Astrocyte of the cerebellum (primary cell): ENCODE results near the gene GRID2.

Experiments
- DNase-seq: peaks from one replicate; pipeline ENCODE4 v3.0.0-alpha.2; 2011; ENCODE audit warnings: low read depth
- H3K4me3 ChIP-seq: 2 replicates; pipeline ENCODE4 v1.5.1; 2011; ENCODE audit warnings: mild to moderate bottlenecking, low read depth, low read length, moderate library complexity
- CTCF ChIP-seq: IDR thresholded peaks from 2 replicates; pipeline ENCODE4 v1.5.1; 2012; ENCODE audit warnings: low read length, low read depth, moderate library complexity, mild to moderate bottlenecking; ENCODE audit errors: missing control alignments
- in situ Hi-C: cut with HindIII; loops from 2 replicates; pipeline ENCODE4 v1.10.0; 2017; ENCODE audit warnings: low sequenced_read_pairs

GRID2 gene

GRCh38 chr4:92962831-92963230 lies 659.1 kb downstream of the GRID2 start:
- H3K4me3 ChIP-seq: no peak overlapping the region
- DNase-seq: no peak
- in situ Hi-C loops: no loop called here
- no peak for TF ChIP-seq CTCF

GRCh38 chr4:92968556-92968955 lies 664.8 kb downstream of the GRID2 start:
- no peak overlapping the region for H3K4me3 ChIP-seq
- in situ Hi-C loops: no loop called here
- no peak for TF ChIP-seq CTCF
- DNase-seq: no peak

- no peak overlapping the region for H3K4me3 ChIP-seq
- in situ Hi-C loops: no loop called here
- DNase-seq: no peak
- TF ChIP-seq CTCF: no peak
Observed at GRCh38 chr4:92968996-92969395, 665.2 kb downstream of the GRID2 start.

- TF ChIP-seq CTCF: no peak
- H3K4me3 ChIP-seq: no peak overlapping the region
- DNase-seq: peak; percentile 94
- in situ Hi-C loops: no loop called here
Observed at GRCh38 chr4:92969650-92970379, 666.0 kb downstream of the GRID2 start.

- no peak for TF ChIP-seq CTCF
- no peak overlapping the region for H3K4me3 ChIP-seq
- DNase-seq: no peak
- in situ Hi-C loops: no loop called here
Observed at GRCh38 chr4:92970996-92971395, 667.2 kb downstream of the GRID2 start.

- no peak overlapping the region for H3K4me3 ChIP-seq
- TF ChIP-seq CTCF: no peak
- in situ Hi-C loops: no loop called here
- DNase-seq: no peak
Observed at GRCh38 chr4:92988301-92988700, 684.5 kb downstream of the GRID2 start.
